ES-I3 (cell line): ENCODE measurements around the gene ZNF20.
A peak's percentile ranks its signal among the peaks of the same experiment; 100 is the strongest.

ENCODE experiments used
- H3K36me3 ChIP-seq: 2 replicates; pipeline ENCODE4 v1.6.1; 2013; ENCODE audit warnings: mild to moderate bottlenecking, low read length, control low read depth, moderate library complexity; ENCODE audit not compliant: insufficient read depth
- H3K4me1 ChIP-seq: 2 replicates; pipeline ENCODE4 v1.6.1; 2013; ENCODE audit warnings: mild to moderate bottlenecking, control low read depth, low read length; ENCODE audit not compliant: insufficient read depth
- H3K9ac ChIP-seq: 2 replicates; pipeline ENCODE4 v1.6.1; 2013; ENCODE audit warnings: low read depth, mild to moderate bottlenecking, low read length, moderate library complexity
- H3K9me3 ChIP-seq: 2 replicates; pipeline ENCODE4 v1.6.1; 2013; ENCODE audit warnings: mild to moderate bottlenecking, low read length, moderate library complexity; ENCODE audit not compliant: control insufficient read depth, insufficient read depth

The ZNF20 gene

DNA sequence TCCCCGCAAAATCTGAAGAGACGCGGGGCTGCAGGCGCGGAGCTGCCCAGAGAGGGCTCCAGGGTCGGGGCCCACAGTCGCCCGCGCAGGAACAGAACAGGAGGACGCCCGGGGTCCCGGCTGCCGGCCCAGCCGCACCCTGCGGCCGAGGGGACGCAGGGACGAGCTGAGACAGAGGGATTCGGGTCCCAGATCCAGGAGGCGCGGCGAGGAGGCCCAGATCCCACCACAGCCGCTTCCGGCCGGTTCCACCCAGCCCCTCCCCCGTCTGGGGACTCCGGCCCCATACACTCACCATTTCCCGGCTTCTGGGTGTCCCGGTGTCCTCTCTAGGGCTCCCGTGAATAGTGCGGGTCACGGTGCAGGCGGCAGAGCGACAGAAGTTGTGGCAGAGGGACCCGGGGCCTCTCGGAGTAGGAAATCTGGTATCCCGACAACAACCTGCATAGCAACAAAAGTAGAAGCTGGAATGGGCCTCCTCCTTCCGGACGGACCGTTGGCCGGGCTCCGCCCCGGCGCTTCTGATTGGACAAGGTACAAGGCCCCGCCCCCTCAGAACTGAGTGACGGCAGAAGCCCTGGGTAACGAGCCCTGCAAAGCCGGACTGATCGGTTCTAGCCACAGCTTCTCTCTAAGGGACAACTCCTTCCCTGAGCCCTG, at the start of gene ZNF20:
Gene ZNF20, minus strand, starts transcription at position 466 of the 660 bp plus-strand sequence. Its CDS starts 168 bp downstream, at position 298.
- Histone ChIP-seq H3K9me3 (peaks cover 5% of the 10 kb centered on the region; the same call in 1 of the 2 replicates), H3K9ac (peak within 1 kb of the TSS; percentile 95), H3K36me3 (peaks cover 17% of the 10 kb centered on the region), H3K4me1 (peaks cover 6% of the 10 kb centered on the region; the same call in 1 of the 2 replicates)

- H3K36me3 ChIP-seq = peaks cover 29% of the 10 kb centered on the region
Measured at GRCh38 chr19:12187625-12188024, 47.5 kb upstream of the ZNF20 start.

DNA sequence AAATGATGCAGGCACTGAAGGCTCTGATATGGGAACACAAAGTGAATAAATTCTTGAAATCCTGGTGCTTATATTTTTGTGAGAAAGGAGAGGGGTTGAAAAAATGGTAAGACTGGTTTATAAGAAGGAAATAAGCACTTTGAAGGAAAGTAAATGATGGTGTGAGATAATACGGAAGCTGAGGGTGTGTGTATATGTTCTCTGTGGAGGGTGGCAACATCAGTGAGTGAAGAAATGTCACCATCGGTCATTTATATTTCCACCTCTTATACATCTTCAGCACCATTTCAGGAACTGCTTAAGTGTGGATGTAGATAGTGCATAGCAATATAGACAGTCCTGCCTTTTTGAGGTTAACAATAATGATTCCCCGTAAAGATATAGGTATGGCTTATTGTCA, 40.2 kb upstream of the ZNF20 start:
- no peaks in the 10 kb centered on the region for H3K4me1 ChIP-seq
- H3K9me3 ChIP-seq = peaks cover 9% of the 10 kb centered on the region; the same call in 1 of the 2 replicates
- no peaks in the 10 kb centered on the region; the same call in 1 of the 2 replicates for H3K36me3 ChIP-seq
- no peak overlapping the region for H3K9ac ChIP-seq

More at GRCh38 chr19:12187625-12188024, 47.5 kb upstream of the ZNF20 start:
- peaks cover 30% of the 10 kb centered on the region for H3K9me3 ChIP-seq
- no peaks in the 10 kb centered on the region for H3K4me1 ChIP-seq
- no peak overlapping the region for H3K9ac ChIP-seq

DNA sequence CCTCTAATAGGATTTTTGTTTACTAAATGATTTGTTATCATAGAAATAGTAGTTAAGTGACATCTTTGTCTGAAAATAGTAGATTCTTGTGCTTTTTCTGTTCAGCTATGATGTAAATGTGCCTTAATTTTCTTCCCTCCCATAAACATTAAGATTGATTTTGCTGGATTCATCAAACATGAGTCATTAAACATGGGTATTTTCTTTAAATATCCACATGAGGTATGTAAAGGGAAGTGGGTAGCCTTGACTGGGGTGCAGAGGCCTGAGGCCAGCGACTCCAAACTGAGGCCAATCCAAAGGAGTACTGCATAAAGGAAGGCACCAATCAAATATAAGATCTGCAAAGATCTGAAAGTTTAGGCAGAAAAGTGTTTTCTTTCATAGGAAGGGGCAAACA, 26.5 kb upstream of the ZNF20 start:
- H3K9me3 ChIP-seq = no peaks in the 10 kb centered on the region
- H3K36me3 ChIP-seq = no peaks in the 10 kb centered on the region
- H3K9ac ChIP-seq = no peak overlapping the region
- no peaks in the 10 kb centered on the region for H3K4me1 ChIP-seq

GRCh38 chr19:12163826-12164225, 23.7 kb upstream of the ZNF20 start:
- no peaks in the 10 kb centered on the region for H3K36me3 ChIP-seq
- H3K4me1 ChIP-seq = no peaks in the 10 kb centered on the region
- peak overlapping the region; percentile 64 for H3K9ac ChIP-seq
- no peaks in the 10 kb centered on the region for H3K9me3 ChIP-seq

GRCh38 chr19:12162882-12163806, 23.0 kb upstream of the ZNF20 start, which contains the start of gene ZNF136:
Gene ZNF136, plus strand, starts transcription at chr19:12163096. Its CDS starts 108 bp downstream, at chr19:12163204.
- H3K9me3 ChIP-seq = no peaks in the 10 kb centered on the region

DNA sequence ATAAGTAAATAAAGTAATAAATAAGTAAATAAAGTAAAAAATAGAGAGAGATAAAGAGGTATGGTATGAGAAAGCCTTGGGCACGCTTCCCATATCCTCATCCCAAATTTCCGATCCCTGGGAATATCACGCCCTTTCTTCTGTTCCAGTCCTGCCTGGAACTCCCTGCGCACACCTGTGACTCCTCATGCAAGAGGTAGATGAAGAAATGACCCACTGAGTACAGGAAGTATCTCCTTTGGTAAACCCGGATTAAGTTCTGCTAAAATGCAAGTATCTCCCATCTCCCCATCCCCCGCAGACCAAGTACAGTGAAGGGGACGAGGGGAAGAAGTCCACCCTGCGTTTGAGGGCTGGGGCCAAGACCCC, 22.3 kb upstream of the ZNF20 start:
- Histone ChIP-seq H3K4me1 (no peaks in the 10 kb centered on the region), H3K36me3 (no peaks in the 10 kb centered on the region), H3K9ac (peak overlapping the region; percentile 64; the same call in 1 of the 2 replicates), H3K9me3 (no peaks in the 10 kb centered on the region)

More at GRCh38 chr19:12162882-12163806, 23.0 kb upstream of the ZNF20 start, which contains the start of gene ZNF136:
- Histone ChIP-seq H3K9ac (peak within 1 kb of the TSS; percentile 64), H3K36me3 (no peaks in the 10 kb centered on the region), H3K4me1 (no peaks in the 10 kb centered on the region)

DNA sequence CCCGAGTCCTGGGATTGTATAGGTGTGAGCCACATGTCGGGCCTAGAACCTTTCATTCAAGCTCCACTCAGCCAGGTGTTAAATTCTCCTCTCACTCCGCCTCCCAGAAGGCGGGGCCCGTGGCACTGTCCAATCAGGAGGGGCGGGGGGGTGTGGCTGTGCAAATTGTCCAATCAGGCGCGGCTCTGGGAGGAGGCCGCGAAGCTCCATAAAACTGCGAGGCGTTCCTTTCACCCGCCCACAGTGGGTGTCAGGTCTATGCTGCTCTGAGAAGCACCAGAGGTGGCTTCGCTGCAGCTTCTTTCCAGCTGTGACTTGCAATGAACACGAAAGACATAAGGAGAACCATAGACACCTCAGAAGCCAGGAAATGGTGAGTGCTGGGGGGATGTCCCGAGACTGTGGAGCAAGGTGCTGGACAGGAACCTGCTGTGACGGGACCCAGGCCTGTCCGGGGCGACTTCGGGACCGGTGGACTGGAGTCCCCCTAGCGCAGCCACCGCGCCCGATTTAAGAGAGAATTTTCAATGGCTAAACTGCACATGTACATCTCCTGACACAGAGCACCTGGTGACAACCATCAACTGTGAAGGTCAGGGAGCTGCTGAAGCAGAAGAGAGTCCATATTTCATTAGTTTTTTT, 19.7 kb upstream of the ZNF20 start:
- H3K36me3 ChIP-seq = no peaks in the 10 kb centered on the region
- no peak overlapping the region for H3K9ac ChIP-seq
- no peaks in the 10 kb centered on the region for H3K4me1 ChIP-seq
- no peaks in the 10 kb centered on the region for H3K9me3 ChIP-seq

DNA sequence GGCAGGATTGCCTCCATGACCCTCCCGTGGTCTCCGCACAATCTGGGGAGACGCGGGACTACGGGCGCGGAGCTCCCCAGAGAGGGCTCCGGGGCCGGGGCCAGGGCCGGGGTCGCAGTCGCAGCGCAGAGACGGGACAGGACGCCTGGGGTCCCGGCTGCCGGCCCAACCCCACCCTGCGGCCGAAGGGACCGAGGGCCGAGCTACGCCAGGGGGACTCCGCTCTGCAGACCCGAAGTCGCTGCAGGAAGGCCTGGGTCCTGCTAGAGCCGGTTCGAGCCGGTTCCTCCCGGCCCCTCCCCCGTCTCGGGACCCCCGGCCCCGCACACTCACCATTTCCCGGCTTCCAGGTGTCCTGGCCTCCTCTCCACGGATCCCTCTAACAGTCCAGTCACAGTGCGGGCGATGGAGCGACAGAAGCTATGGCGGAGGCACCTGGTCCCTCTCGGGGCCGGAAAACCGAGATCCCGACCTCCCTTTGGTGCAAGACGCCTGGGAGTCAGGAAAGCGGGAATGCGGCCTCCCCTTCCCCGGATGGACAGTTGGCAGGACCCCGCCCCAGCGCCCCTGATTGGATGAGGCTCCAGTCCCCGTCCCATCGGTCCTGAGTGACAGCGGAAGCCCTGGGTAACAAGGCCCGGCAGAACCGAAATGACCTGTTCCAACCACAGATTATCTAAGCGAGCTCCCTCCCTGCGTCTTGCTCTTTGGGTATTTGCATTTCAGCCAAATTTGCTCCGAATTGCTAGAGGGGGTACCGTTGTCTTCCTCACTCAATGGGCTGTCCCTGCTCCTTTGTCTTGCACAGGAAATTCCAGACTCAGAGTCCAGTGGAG, 16.3 kb upstream of the ZNF20 start, which contains the start of gene ZNF625:
Gene ZNF625, minus strand, starts transcription at position 512 of the 836 bp plus-strand sequence. Its CDS starts 176 bp downstream, at position 336.
- no peaks in the 10 kb centered on the region for H3K36me3 ChIP-seq
- H3K4me1 ChIP-seq = no peaks in the 10 kb centered on the region
- H3K9ac ChIP-seq = peak within 1 kb of the TSS; percentile 96
- H3K9me3 ChIP-seq = no peaks in the 10 kb centered on the region

GRCh38 chr19:12155324-12155860, 15.2 kb upstream of the ZNF20 start:
- Histone ChIP-seq H3K9ac (peak overlapping the region; percentile 96), H3K36me3 (peaks cover 2% of the 10 kb centered on the region; the same call in 1 of the 2 replicates)

GRCh38 chr19:12145348-12145747, 5.2 kb upstream of the ZNF20 start:
- H3K9me3 ChIP-seq = peaks cover 32% of the 10 kb centered on the region
- no peak overlapping the region for H3K9ac ChIP-seq
- peaks cover 6% of the 10 kb centered on the region; the same call in 1 of the 2 replicates for H3K4me1 ChIP-seq
- H3K36me3 ChIP-seq = peaks cover 34% of the 10 kb centered on the region

More at GRCh38 chr19:12155324-12155860, 15.2 kb upstream of the ZNF20 start:
- no peaks in the 10 kb centered on the region for H3K4me1 ChIP-seq
- H3K9me3 ChIP-seq = 0 out of 2 replicates have a peak, but pooled peaks cover 2% of the 10 kb centered on the region

DNA sequence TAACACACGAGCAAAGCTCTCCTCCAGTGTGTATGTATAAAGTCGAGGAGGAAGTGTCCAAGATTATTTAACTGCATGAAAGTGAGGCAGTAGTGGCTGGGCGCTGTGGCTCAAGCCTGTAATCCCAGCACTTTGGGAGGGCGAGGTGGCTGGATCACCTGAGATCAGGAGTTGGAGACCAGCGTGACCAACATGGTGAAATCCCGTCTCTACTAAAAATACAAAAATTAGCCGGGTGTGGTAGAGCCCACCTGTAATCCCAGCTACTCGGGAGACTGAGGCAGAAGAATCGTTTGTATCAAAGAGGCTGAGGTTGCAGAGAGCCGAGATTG, 1.2 kb upstream of the ZNF20 start:
- Histone ChIP-seq H3K36me3 (peaks cover 22% of the 10 kb centered on the region), H3K9ac (no peak overlapping the region), H3K4me1 (peaks cover 6% of the 10 kb centered on the region; the same call in 1 of the 2 replicates), H3K9me3 (peaks cover 18% of the 10 kb centered on the region)
